OCI-M1 (cell line): ENCODE data around the gene HIVEP1.

Experiments used
- DNase-seq: peaks from one replicate; lab custom pipeline; 2025; lab: John Stamatoyannopoulos, UW

The HIVEP1 gene

DNA sequence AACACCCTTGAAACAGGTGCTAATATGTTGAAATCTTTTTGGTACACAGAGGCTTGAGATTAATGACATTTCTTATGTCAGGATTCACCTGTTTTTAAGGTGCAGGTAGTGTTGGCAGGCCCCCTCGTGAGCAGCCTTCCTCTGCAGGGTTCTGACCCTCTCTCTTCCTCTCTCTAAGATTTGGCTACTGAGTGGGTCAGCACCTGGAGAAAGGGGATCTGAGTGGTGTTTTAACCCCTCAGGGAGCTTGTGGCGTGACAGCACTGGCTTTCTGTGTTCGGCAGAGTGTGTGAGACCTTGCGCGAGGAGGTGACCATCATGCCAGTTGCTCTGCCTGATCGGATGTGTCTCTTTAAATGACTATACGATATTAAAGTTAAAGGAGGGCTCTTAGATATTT lies 37.1 kb downstream of the HIVEP1 start:
- DNase-seq = no peak

DNA sequence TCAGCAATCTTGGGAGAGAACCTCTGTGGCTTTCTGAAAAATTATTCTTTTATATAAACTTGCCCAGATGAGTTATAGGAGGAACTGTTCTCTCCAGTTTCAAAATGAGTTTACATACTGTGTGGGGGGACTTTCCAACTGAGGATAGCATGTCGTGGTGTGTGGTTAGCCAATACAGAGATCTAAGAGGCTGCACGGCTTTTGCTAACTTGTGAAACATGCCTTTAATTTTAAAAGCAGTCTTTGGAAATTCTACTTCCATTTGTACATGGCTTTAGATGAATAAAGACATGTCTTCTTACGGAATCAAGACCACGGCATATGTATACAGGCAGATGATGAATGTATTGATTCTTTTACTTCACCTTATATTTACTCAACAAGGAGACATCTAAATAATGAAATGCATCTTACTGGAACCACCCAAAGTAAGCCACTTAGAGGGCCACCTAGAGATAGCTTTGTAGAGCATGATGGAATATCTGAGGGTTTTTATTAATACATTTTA lies 39.8 kb downstream of the HIVEP1 start:
- DNase-seq = peak; percentile 30

GRCh38 chr6:12058172-12058961 lies 46.3 kb downstream of the HIVEP1 start:
- no peak for DNase-seq

DNA sequence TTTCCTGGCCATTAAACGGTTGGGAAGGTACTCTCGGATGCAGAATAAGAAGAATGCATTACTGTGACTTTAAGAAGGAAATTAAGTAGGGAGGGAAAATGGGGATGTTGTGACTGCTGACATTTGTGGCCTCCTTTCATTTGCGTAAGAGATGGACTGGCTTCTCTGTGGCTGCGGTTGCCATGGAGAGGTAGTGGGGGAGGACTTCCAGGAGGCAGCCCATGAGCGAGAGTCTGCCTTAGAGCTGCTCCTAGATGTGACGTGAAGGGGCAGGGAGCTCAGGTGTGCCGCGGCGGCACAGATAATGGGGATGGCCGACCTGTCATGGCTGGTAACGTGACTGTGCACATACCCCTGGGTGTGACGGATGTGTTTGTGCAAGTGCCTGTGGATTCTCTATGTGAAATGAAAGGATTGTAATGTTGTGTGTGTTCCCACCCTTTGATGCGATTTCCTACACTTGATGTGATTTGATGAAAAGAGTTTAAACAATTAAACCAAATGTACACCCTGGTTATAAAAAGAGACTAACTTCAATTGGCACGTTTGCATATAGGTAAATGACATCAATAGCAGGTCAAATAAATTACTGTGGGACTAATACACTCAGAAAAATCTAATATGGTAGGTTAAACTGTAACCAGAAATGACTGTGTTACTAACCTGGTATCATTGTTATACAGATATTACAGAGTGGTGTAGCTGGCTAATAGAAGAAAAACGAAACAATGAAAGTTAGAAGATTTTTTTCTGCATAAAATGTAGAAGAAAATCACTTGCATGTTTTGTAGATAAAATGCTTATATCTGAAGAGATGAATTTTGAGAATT lies 48.9 kb downstream of the HIVEP1 start:
- DNase-seq = peak; percentile 31

GRCh38 chr6:12062605-12063004 lies 50.5 kb downstream of the HIVEP1 start:
- DNase-seq = no peak

GRCh38 chr6:12064131-12064530 lies 52.0 kb downstream of the HIVEP1 start:
- DNase-seq = no peak

- DNase-seq = no peak
Observed at GRCh38 chr6:12064538-12065071, 52.5 kb downstream of the HIVEP1 start.

DNA sequence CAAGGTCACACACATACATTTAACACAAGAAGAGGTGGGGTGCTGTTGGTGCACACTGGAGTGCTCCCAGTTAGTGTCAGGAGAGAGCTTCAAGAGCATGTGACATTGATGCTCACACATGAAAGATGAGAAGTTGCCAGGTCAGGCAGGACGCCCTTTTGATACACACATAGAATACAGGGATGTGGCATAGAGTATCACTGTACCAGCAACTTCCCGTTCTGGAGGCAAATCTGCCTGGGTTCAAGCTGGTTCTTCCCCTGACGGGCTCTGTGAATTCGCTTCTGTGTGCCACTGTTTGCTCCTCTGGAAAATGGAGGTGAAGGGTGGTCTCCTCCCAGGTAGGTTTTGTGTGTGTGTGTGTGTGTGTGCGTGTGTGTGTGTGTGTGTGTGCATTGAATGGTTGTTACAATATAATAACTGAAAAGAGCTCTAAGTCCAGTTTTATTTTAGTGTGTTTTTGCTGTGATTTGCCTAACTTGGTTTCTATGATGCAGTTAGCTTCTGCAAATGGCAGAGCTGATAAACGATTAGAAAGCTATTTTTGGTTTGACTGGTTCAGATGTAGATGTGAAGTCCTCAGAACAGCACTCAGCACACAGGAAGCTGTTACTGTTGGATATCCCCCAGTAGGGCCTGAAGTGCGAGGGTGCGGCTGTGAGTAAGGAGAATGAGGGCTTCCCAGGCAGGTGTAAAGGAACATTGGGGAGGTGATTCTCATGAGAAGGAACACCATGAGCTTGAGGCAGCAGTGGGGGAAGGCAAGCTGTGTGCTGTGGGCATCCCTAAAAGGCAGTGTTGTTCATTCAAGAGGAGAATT lies 53.4 kb downstream of the HIVEP1 start:
- no peak for DNase-seq

- DNase-seq = no peak
Observed at GRCh38 chr6:12066297-12066696, 54.2 kb downstream of the HIVEP1 start.

DNA sequence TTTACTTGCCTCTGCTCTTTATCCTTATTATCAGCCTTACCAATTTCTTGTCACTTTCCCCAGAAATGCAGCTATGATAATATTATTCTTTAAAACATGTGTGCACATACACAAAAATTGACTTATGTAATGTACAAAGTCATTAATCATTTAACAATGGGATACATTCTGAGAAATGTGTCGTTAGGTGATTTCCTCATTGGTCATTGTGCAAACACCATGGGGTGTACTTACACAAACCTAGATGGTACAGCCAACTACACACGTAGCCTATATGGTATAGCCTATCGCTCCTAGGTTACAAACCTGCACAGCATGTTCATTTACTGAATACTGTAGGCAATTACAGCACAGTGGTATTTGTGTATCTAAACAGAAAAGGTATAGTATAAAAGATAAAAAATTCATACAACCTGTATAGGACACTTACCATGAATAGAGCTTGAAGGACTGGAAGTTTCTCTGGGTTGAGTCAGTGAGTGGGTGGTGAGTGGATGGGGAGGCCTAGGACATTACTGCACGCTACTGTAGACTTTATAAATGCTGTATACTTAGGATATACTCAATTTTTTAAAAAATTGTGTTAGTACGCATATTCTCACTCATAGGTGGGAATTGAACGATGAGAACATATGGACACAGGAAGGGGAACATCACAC lies 56.9 kb downstream of the HIVEP1 start:
- no peak for DNase-seq

DNA sequence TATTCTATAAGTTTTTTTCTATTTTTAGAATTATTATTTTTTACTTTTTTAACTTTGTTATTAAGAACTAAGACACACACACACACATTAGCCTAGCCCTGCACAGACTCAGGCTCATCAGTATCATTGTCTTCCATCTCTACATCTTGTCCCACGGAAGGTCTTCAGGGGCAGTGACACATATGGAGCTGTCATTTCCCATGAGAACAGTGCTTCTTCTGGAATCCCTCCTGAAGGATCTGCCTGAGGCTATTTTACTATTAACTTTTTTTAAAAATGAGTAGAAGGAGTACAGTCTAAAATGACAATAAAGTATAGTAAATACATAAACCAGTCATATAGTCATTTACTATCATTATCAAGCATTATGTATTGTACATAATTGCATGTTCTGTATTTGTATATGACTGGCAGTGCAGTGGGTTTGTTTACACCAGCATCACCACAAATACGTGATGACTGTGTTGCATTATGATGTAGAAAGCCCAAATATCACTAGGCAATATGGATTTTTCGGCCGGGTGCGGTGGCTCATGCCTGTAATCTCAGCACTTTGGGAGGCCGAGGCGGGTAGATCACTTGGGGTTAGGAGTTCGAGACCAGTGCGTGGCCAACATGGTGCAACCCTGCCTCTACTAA lies 57.9 kb downstream of the HIVEP1 start:
- no peak for DNase-seq

- DNase-seq = no peak
Observed at GRCh38 chr6:12071064-12071615, 59.0 kb downstream of the HIVEP1 start.

DNA sequence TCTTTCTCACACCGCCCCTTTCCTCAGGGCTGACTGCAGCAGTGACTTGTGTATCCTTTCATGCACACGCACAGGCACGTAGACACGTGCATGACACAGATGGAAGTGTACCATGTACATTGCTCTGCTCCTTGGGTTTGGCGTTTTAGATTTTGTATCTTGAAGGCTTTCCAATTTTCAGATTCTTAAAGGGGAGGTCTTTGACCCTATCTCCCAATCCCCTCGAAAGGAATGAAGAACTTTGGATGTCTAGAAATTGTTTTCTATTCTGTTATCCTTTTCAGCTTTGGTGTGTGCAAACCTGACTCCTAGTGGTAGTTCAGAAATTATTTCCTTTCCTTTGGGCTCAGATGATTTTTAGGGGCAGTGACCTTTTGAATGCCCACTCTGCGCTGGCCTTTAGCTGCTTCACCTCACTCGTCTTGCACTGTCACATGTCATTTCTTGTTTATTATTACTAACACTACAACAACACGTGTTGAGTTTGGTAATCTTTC lies 63.0 kb downstream of the HIVEP1 start:
- DNase-seq = peak; percentile 24

- no peak for DNase-seq
Observed at GRCh38 chr6:12077021-12077710, 65.1 kb downstream of the HIVEP1 start.

DNA sequence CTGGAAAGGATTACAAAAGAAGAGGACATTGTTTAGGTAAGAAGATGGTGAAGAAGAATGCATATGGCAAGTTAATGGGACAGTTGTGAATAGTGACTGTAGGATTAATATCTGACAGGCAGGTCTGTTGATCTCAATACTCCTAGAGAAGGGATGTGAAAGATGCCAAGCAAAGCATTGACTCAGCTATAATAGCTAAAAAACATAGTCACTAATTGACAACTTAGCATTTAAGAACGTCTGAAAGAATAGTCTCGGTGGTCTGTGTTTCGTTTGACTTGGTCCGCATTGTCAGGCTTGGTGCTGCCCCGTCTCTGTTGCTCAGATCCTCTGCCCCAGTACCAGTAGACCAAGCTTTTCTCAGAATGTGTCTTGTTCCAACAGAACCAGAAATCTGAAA lies 65.9 kb downstream of the HIVEP1 start:
- no peak for DNase-seq

DNA sequence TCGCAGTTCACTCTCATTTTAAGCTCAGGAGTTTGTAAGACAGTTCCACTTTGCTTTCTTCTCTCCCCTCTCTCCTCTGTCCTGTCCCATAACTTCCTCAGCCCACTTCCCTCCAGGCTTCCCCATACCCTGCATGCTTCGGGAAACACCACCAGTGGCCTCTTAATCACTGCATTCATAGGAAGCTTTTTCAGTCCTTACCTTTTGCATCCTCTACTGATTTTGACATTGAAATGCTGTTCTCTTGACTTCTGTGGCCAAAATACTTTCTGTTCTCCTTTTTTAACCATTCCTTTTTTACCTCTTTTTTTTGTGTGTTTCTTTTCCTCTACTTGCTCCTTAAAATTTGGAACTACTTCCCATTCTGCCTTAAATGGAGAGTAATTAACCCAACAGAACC lies 69.7 kb downstream of the HIVEP1 start:
- no peak for DNase-seq

DNA sequence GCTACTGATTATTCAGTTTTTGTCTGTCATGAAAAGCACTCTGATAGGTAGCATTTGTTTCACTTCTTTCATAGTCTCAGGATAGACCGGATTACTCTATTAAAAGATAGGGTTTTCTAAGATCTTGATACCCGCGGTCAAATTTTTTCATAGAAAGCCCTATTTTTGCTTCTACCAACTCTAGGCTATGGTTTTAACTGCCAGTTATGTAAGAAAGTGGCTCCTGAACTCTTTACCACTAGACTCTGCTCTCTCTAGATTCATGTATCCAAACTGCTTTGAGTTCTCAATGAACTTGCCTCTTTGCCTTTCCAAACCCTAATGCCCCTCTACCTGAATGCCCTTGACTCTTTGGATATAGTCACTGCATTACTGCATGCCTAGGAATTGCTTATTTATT lies 70.3 kb downstream of the HIVEP1 start:
- no peak for DNase-seq

GRCh38 chr6:12083302-12083701 lies 71.2 kb downstream of the HIVEP1 start:
- no peak for DNase-seq

GRCh38 chr6:12083763-12084162 lies 71.7 kb downstream of the HIVEP1 start:
- DNase-seq = no peak

DNA sequence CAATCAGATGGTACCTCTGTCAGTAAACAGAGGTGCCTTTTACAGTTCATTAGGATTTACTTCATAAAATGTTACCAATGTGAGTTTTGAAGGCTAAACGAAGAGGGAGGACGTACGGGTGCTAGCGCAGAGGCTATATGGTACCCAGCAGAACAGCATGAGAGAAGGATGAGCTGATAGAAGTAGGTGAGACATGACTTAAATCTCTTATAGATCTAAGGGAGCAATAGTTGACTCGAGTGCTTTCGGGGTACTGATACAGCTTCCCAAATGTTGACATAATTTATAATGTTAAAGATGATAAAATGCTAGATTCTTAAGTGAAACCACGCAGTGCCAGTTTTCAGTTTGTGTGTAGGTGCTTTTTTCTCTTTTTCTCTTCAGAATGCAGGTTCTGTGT lies 72.6 kb downstream of the HIVEP1 start:
- no peak for DNase-seq
